ENCODE data around the gene NYAP1.
A peak's percentile ranks its signal among the peaks of the same experiment; 100 is the strongest.
"Not testable (repeated sequence)": the region's sequence is repeated elsewhere in the genome, so short reads cannot be mapped to it uniquely, and the experiment has no call there.

The NYAP1 gene

GRCh38 chr7:100516135-100516812 is 32.5 kb downstream of the NYAP1 start:
- peak; percentile 29 for DNase-seq

- DNase-seq, result no peak
These were observed 33.6 kb downstream of the NYAP1 start for GRCh38 chr7:100517305-100517704.

GRCh38 chr7:100519580-100519979 is 35.9 kb downstream of the NYAP1 start:
- DNase-seq, result no peak

- DNase-seq, result no peak
These were observed 36.4 kb downstream of the NYAP1 start for GRCh38 chr7:100520138-100520537.

- DNase-seq, result no peak
These were observed 37.3 kb downstream of the NYAP1 start for GRCh38 chr7:100521076-100521475.

GRCh38 chr7:100521909-100522593 is 38.3 kb downstream of the NYAP1 start:
- not testable (repeated sequence) for DNase-seq

- not testable (repeated sequence) for DNase-seq
These were observed 39.5 kb downstream of the NYAP1 start for GRCh38 chr7:100523192-100523591.

- DNase-seq, result not testable (repeated sequence)
These were observed 44.6 kb downstream of the NYAP1 start for GRCh38 chr7:100528108-100528866.

- DNase-seq, result no peak
These were observed 48.7 kb downstream of the NYAP1 start for GRCh38 chr7:100532165-100533022.

- DNase-seq, result not testable (repeated sequence)
These were observed 52.3 kb downstream of the NYAP1 start for GRCh38 chr7:100535982-100536381.

- not testable (repeated sequence) for DNase-seq
These were observed 53.0 kb downstream of the NYAP1 start for GRCh38 chr7:100536695-100537094.

- no peak for DNase-seq
These were observed 54.6 kb downstream of the NYAP1 start for GRCh38 chr7:100538348-100538653.

- DNase-seq, result peak; percentile 100
These were observed 55.1 kb downstream of the NYAP1 start, which contains the start of gene AGFG2 for GRCh38 chr7:100538654-100539435. Gene AGFG2 (plus strand): TSS chr7:100539203. CDS start chr7:100539347, 144 bp downstream.

GRCh38 chr7:100539436-100540006 is 55.8 kb downstream of the NYAP1 start:
- peak; percentile 12 for DNase-seq

GRCh38 chr7:100540073-100540723 is 56.5 kb downstream of the NYAP1 start:
- DNase-seq, result no peak

- not testable (repeated sequence) for DNase-seq
These were observed 57.6 kb downstream of the NYAP1 start for GRCh38 chr7:100541309-100541708.

- no peak for DNase-seq
These were observed 59.9 kb downstream of the NYAP1 start for GRCh38 chr7:100543586-100543985.

- no peak for DNase-seq
These were observed 60.7 kb downstream of the NYAP1 start for GRCh38 chr7:100544386-100544785.

Measured in activated naive CD4-positive, alpha-beta T cell treated with Interleukin-2 at 50 U/mL for 16 hours (primary cell).